GM12875 (cell line): ENCODE results near the gene TOM1L2.

ENCODE experiments used
- H3K4me3 ChIP-seq: one replicate; pipeline ENCODE4 v1.5.1; 2011; ENCODE audit warnings: low read depth, low read length, control low read depth
- CTCF ChIP-seq: IDR thresholded peaks from 2 replicates; pipeline ENCODE4 v1.5.1; 2011; ENCODE audit warnings: low read depth, mild to moderate bottlenecking, control low read depth, inconsistent platforms, low read length, moderate library complexity, borderline replicate concordance; ENCODE audit not compliant: insufficient read depth

The TOM1L2 gene

GRCh38 chr17:17971431-17972125 is 622 bp downstream of the TOM1L2 start:
- TF ChIP-seq CTCF = no peak
- H3K4me3 ChIP-seq = peak overlapping the region; percentile 76

- peak overlapping the region; percentile 76 for H3K4me3 ChIP-seq
These were observed 1.3 kb downstream of the TOM1L2 start for GRCh38 chr17:17970699-17971430.

GRCh38 chr17:17966399-17966798 is 5.8 kb downstream of the TOM1L2 start:
- no peak overlapping the region for H3K4me3 ChIP-seq
- TF ChIP-seq CTCF = no peak

More at GRCh38 chr17:17970699-17971430, 1.3 kb downstream of the TOM1L2 start:
- TF ChIP-seq CTCF = no peak

GRCh38 chr17:17965152-17965721 is 7.0 kb downstream of the TOM1L2 start:
- no peak overlapping the region for H3K4me3 ChIP-seq
- TF ChIP-seq CTCF = no peak

- H3K4me3 ChIP-seq = no peak overlapping the region
- no peak for TF ChIP-seq CTCF
These were observed 7.5 kb downstream of the TOM1L2 start for GRCh38 chr17:17964710-17965109.

- no peak overlapping the region for H3K4me3 ChIP-seq
- no peak for TF ChIP-seq CTCF
These were observed 8.3 kb downstream of the TOM1L2 start for GRCh38 chr17:17963694-17964436.
